RPMI7951 (cell line): Measurements from ENCODE around the gene PACC1. TPM values are rescaled to one million over a fixed set of nuclear protein-coding genes. Genes with fewer than 3 reads are reported as not detected.
A peak's percentile ranks its signal among the peaks of the same experiment; 100 is the strongest.

ENCODE experiments used
- DNase-seq: peaks from one replicate; pipeline ENCODE4 v3.0.0-alpha.2; 2012; ENCODE audit warnings: low read depth
- total RNA-seq: library from RNA; depleted of rRNA; stranded (reverse); fragments of >200 nt; shearing (Covaris generic); gene quantifications from 2 replicates; pipeline ENCODE4 v1.2.3, GENCODE V29; 2014

Gene PACC1
- total RNA-seq, 1 experiment from 2014 or later: 10.0 TPM

GRCh38 chr1:212438831-212439237 is 24.1 kb upstream of the PACC1 start:
- DNase-seq: no peak

- DNase-seq: no peak
Measured at GRCh38 chr1:212437179-212437798, 22.6 kb upstream of the PACC1 start.

GRCh38 chr1:212434992-212435391 is 20.3 kb upstream of the PACC1 start:
- DNase-seq: no peak

- peak; percentile 28 for DNase-seq
Measured at GRCh38 chr1:212433577-212434462, 19.1 kb upstream of the PACC1 start.

DNA sequence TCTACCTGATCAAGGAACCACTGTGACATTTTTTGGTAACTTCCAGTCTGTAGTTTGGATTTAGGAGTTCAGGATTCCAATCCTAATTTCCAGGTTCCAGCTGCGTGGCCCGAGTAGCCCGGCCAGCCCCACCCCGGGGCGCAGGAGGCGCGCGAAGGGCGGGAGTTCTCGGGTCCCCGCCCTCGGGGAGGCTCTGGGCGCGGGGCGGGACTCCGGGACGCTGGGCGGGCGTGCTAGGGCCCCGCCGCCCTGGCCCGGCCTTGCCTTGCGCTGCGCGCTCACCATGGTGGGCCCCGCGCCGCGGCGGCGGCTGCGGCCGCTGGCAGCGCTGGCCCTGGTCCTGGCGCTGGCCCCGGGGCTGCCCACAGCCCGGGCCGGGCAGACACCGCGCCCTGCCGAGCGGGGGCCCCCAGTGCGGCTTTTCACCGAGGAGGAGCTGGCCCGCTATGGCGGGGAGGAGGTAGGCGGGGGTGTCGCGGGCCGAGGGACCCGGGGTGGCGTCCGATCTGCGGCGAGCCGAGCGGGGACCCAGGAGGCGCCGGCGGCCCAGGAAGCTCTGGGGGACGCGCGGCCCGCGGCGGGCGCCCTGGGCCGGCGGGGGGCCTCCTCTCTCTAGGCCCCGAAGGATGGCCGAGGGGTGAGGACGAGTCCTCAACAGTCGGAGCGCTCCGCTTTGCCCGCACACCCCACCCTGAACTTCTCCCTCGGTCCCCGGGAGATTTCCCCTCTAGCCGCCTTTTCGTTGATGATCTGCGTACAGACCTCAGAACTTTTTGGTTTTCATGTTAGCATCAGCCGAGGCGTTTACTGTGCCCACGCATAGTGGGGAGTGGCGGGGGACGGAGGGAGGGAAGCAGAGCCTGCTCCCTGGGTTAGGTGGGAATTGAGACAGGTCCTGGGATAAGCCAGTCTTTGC is 18.2 kb upstream of the PACC1 start, which contains the start of gene NENF:
NENF (plus strand) TSS at position 260 of the 916 bp plus-strand sequence; CDS start at position 284, 24 bp downstream.
- DNase-seq: peak; percentile 82

DNA sequence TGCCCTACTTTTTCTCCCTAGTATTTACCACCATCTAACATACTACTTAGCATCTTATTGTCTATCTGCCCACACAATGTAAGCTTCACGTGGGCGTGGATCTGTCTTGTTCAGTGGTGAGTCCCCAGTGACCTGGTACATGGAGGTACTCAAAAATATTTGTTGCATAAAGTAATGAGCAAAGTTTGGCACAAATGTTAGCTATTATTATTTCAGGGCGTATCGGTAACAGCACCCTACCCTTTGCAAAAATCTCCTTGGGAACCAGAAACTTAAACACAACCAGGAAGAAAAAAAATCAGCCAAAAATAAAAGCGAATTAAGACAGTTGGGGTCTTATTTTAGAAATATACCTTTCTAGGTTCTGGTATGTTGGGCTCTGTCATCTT is 17.6 kb upstream of the PACC1 start:
- no peak for DNase-seq

- DNase-seq: no peak
Measured at GRCh38 chr1:212431644-212432043, 17.0 kb upstream of the PACC1 start.

DNA sequence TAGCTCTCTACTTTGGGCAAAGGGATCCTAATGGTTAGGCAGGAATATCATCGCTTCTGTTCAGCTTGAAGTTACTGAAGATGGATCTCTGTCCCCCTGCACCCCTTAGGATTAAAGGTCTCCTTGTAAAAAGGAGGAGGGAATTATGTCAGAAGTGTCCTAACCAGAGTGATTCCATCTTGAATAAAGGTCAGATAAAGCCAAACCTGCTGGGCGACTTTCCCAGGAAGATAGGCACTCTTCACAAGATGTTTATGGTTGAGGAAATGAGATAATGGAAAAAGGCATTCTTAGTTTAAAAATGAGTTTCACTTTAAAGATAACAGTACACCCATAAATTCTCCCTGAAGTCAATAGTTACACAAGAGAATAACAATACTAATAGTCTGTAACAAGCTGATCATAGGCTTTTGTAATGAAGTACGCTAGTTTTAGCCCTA is 16.3 kb upstream of the PACC1 start:
- DNase-seq: no peak

- DNase-seq: no peak
Measured at GRCh38 chr1:212430416-212430815, 15.7 kb upstream of the PACC1 start.

DNA sequence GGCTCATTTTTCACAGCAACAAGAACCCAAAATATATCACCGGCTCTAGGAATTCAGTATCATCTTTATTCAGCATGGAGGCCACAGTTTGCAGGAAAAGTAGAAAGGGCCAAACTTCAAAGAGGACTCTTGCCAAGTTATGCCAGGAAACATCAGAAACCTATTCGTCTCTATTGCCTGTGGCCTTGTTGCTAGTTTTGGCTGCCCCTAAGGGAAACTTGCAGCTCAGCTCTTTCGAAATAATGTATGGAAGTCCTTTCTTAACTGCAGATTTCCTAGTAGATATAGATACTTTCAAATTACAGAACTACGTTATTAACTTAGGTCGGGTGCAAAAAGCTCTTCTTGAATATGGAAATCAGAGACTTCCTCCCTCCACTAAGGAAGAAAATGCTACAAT is 13.8 kb upstream of the PACC1 start:
- no peak for DNase-seq

GRCh38 chr1:212423879-212424278 is 9.2 kb upstream of the PACC1 start:
- DNase-seq: no peak

GRCh38 chr1:212421165-212421564 is 6.5 kb upstream of the PACC1 start:
- no peak for DNase-seq

DNA sequence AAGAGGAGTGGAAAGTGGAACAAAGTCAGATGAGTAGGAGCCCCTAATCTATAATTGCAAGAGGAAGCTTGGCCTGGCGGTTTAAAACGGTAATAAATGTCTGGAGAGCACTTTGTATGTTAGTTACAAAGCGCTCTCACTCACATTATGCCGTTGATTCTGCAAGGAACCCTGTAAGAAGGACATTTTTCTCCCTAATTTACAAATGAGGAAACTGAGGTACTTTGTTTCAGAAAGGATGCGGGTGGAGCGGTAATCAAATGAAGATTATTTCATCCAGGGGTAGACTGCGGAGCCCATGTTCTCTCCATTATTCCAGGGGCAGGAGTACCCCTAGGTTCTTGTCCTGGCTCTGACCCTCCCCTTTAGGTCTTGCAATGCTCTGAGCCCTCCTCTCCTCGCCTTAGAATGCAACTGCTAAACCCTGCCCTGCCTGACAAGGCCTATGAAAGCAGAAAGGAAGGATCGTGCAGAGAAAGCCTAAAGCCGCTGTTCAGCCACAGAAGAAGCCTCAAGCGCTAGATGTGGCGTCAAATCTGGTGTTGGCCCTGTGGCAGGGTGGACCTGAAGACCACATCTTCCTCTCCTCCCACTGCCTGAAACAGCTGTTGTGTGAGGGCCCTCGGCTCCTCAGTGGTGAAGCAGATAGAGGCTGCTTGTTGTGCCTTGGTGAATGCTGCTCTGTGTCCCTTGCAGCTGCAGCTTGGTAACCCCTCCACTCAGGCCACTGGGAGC is 588 bp upstream of the PACC1 start:
- DNase-seq: peak; percentile 8

DNA sequence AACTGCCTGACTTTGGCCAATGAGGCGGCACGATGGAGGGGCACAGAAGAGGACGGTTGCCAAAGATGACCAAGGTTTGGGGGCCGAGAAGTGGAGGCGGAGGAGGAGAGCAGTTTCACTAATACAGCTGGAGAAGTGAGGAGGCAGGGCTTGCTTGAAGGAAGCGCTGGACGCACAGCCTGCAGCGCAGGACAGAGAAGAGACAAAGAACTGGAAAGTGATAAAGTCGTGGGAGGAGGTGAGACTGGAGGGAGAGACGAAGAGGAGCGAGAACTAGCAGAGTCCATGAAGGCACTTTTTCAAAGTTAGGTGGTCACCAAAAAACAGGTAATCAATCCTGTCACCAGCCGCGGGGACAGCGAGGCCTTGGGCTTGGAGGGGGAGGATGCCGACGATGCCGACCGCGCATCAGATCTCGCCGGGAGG is 771 bp downstream of the PACC1 start:
- peak; percentile 16 for DNase-seq

- no peak for DNase-seq
Measured at GRCh38 chr1:212412374-212412773, 2.3 kb downstream of the PACC1 start.

- no peak for DNase-seq
Measured at GRCh38 chr1:212410231-212410820, 4.4 kb downstream of the PACC1 start.

DNA sequence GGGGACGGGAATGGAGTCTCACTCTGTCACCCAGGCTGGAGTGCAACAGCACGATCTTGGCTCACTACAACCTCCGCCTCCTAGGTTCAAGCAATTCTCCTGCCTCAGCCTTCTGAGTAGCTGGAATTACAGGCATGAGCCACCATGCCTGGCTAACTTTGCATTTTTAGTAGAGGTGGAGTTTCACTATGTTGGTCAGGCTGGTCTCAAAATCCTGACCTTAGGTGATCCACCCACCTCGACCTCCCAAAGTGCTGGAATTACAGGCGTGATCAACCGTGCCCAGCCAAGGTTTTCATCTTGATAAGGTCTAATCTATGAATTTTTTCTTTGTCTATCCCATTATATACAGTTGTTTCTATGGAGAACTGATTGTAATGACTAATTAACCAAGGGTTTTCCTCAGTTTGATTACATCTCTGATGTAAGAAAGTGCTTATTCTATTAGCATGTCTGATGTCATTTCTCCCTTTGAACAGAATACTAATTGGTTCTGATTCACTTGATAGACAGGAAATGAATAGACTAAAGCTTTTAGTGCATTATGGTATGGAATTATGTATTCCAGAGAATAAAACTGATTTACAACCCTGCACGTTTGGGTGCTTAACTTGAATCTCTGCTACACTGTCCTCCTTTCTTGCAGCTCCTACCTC is 11.9 kb downstream of the PACC1 start:
- DNase-seq: no peak

DNA sequence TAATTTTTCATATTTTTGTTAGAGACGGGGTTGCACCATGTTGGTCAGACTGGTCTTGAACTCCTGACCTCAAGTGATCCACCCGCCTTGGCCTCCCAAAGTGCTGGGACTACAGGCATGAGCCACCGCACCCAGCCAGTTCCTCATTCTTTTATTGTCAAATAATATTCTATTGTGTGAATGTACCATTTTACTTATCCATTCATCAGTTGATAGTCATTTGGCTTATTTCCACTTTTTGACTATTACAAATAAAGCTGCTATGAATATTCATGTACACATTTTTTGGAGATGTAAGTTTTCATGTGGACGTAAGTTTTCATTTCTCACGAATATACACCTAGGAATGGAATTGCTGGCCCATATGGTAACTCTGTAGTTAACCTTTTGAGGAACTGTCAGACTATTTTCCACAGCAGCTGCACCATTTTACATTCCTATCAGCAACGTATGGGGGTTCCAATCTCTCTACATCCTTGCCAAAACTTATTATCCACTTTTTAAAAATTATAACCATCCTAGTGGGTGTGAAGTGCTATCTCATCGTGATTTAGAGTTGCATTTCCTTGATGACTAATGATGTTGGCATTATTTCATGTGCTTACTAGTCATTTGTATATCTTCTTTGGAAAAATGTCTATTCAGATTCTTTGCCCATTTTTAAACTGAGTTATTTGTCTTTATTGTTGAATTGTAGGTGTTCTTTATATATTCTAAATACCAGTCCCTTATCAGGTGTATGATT is 12.7 kb downstream of the PACC1 start:
- DNase-seq: peak; percentile 51

DNA sequence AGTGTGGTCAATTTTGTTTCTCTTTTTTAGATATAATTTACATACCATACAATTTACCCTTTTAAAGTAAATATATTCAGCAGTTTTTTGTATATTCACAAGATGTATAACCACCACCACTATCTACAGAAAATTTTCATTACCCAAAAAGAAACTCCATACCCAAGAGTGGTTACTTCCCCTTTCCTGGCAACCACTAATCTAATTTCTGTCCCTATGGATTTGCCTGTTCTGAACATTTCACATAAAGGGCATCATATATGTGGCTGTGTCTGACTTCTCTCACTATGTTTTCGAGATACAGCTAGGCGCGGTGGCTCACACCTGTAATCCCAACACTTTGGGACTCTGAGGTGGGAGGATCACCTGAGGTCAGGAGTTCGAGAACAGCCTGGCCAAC is 13.6 kb downstream of the PACC1 start:
- DNase-seq: no peak

DNA sequence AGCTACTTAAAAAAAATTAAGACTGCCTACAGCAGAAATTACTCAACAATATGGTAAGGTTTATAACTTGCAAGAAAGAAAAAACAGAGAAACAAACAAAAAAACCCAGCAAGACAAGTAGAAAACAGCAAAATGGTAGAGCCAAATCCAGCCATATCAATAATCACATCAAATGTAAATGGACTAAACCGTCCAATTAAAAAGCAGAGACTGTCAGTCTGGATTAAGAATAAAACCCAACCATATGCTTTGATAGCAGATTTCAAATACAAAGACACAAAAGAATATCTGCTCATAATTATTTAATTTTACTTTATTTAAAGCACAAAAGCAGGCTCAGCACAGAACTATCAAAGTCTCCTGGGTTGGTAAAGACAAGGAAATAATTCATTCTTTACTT is 17.5 kb downstream of the PACC1 start:
- DNase-seq: no peak
